ENCODE results near the gene TTC39C. TPM values are rescaled to one million over a fixed set of nuclear protein-coding genes. Genes with fewer than 3 reads are reported as not detected.
A peak's percentile ranks its signal among the peaks of the same experiment; 100 is the strongest.

Gene TTC39C
- total RNA-seq, 1 donor from 2014 or later: 12.8 TPM

- Mint-ChIP-seq H3K27me3 (ENCODE audit: low read depth, unreplicated experiment) (no peaks in the 10 kb centered on the region), H3K9me3 (ENCODE audit: unreplicated experiment) (no peaks in the 10 kb centered on the region), H3K4me1 (ENCODE audit: low read depth, unreplicated experiment) (peaks cover 33% of the 10 kb centered on the region), H3K27ac (ENCODE audit: unreplicated experiment) (peak overlapping the region; percentile 63), H3K36me3 (ENCODE audit: low read depth, unreplicated experiment) (peaks cover 2% of the 10 kb centered on the region), H3K4me3 (ENCODE audit: unreplicated experiment) (no peak overlapping the region)
- H4K20me1 ChIP-seq (ENCODE audit: insufficient read depth, low read length): peaks cover 23% of the 10 kb centered on the region
- no peaks in the 10 kb centered on the region for H3K9me3 ChIP-seq (ENCODE audit: insufficient read depth, low read depth, low read length)
- H3K4me3 ChIP-seq (ENCODE audit: insufficient read depth, low read depth, low read length): no peak overlapping the region
- DNase-seq (ENCODE audit: low read depth) (no peak), FAIRE-seq (no peak)
- H3K9ac ChIP-seq (ENCODE audit: low read length): no peak overlapping the region
- H3K79me2 ChIP-seq (ENCODE audit: insufficient read depth, low read length): peaks cover 5% of the 10 kb centered on the region
- no peak overlapping the region for H2AFZ ChIP-seq (ENCODE audit: low read depth, low read length)
- no peaks in the 10 kb centered on the region for H3K36me3 ChIP-seq (ENCODE audit: insufficient read depth, low read length)
- H3K27me3 ChIP-seq (ENCODE audit: insufficient read depth, low read length): no peaks in the 10 kb centered on the region
- no peak overlapping the region for H3K4me2 ChIP-seq (ENCODE audit: low read length)
- TF ChIP-seq CTCF (IDR thresholded peaks at IDR 0.05; ENCODE audit: insufficient read depth, low read depth, low read length) (no peak), EZH2 (IDR thresholded peaks at IDR 0.05; ENCODE audit: insufficient read depth, low read length) (no peak)
- no peak overlapping the region for H3K27ac ChIP-seq (ENCODE audit: low read depth, low read length)
- H3K4me1 ChIP-seq (ENCODE audit: insufficient read depth, low read length): peaks cover 14% of the 10 kb centered on the region
Observed at GRCh38 chr18:24064391-24065100, 50.0 kb downstream of the TTC39C start.

GRCh38 chr18:24065906-24066305 lies 51.4 kb downstream of the TTC39C start:
- H3K79me2 ChIP-seq (ENCODE audit: insufficient read depth, low read length): peaks cover 5% of the 10 kb centered on the region
- H3K27me3 Mint-ChIP-seq (ENCODE audit: low read depth, unreplicated experiment): no peaks in the 10 kb centered on the region

More at GRCh38 chr18:24065906-24066305, 51.4 kb downstream of the TTC39C start:
- H3K36me3 Mint-ChIP-seq (ENCODE audit: low read depth, unreplicated experiment): peaks cover 2% of the 10 kb centered on the region
- H3K9ac ChIP-seq (ENCODE audit: low read length): no peak overlapping the region
- peaks cover 23% of the 10 kb centered on the region for H4K20me1 ChIP-seq (ENCODE audit: insufficient read depth, low read length)
- H3K4me3 ChIP-seq (ENCODE audit: insufficient read depth, low read depth, low read length): no peak overlapping the region
- DNase-seq (ENCODE audit: low read depth) (peak; percentile 8), FAIRE-seq (no peak)
- H3K27ac ChIP-seq (ENCODE audit: low read depth, low read length): no peak overlapping the region
- H3K4me1 Mint-ChIP-seq (ENCODE audit: low read depth, unreplicated experiment): peaks cover 33% of the 10 kb centered on the region
- no peak overlapping the region for H3K4me3 Mint-ChIP-seq (ENCODE audit: unreplicated experiment)
- no peak overlapping the region for H3K27ac Mint-ChIP-seq (ENCODE audit: unreplicated experiment)
- no peaks in the 10 kb centered on the region for H3K36me3 ChIP-seq (ENCODE audit: insufficient read depth, low read length)
- H3K27me3 ChIP-seq (ENCODE audit: insufficient read depth, low read length): no peaks in the 10 kb centered on the region
- no peaks in the 10 kb centered on the region for H3K9me3 Mint-ChIP-seq (ENCODE audit: unreplicated experiment)
- no peak overlapping the region for H3K4me2 ChIP-seq (ENCODE audit: low read length)
- no peak overlapping the region for H2AFZ ChIP-seq (ENCODE audit: low read depth, low read length)
- peaks cover 14% of the 10 kb centered on the region for H3K4me1 ChIP-seq (ENCODE audit: insufficient read depth, low read length)
- no peaks in the 10 kb centered on the region for H3K9me3 ChIP-seq (ENCODE audit: insufficient read depth, low read depth, low read length)
- TF ChIP-seq EZH2 (IDR thresholded peaks at IDR 0.05; ENCODE audit: insufficient read depth, low read length) (no peak), CTCF (IDR thresholded peaks at IDR 0.05; ENCODE audit: insufficient read depth, low read depth, low read length) (no peak)

Data from astrocyte (in vitro differentiated cells and primary cell).